Ascending aorta (tissue), 2 donors: ENCODE measurements around the gene CCDC169. TPM values are rescaled to one million over a fixed set of nuclear protein-coding genes. Genes with fewer than 3 reads are reported as not detected.

Experiments
- DNase-seq, 2 donors: peaks; one replicate each; pipeline ENCODE4 v3.0.0-alpha.2; 2019; ENCODE audit warnings: low spot score in 2 of 2
- H3K27ac ChIP-seq, 2 donors: fragments of 200-600 bp; sonication (generic); one replicate each; pipeline ENCODE4 v1.5.1; 2016 to 2017; ENCODE audit warnings: mild to moderate bottlenecking in 1 of 2
- H3K27me3 ChIP-seq: fragments of 200-600 bp; sonication (generic); one replicate; pipeline ENCODE4 v1.5.1; 2017
- H3K36me3 ChIP-seq, 2 donors: fragments of 200-600 bp; sonication (generic); one replicate each; pipeline ENCODE4 v1.5.1; 2016
- H3K4me1 ChIP-seq, 2 donors: fragments of 200-600 bp; sonication (generic); one replicate each; pipeline ENCODE4 v1.5.1; 2016 to 2017; ENCODE audit warnings: mild to moderate bottlenecking in 1 of 2
- H3K4me3 ChIP-seq, 2 donors: fragments of 200-600 bp; sonication (generic); one replicate each; pipeline ENCODE4 v1.5.1; 2016 to 2017; ENCODE audit warnings: mild to moderate bottlenecking in 1 of 2
- H3K9me3 ChIP-seq, 2 donors: fragments of 200-600 bp; sonication (generic); one replicate each; pipeline ENCODE4 v1.5.1; 2016
- intact Hi-C: fragments of 100-400 bp; cut with DNase I; formaldehyde crosslinking; loops from one replicate; pipeline ENCODE4 v1.15.1; 2023
- total RNA-seq: library from RNA; depleted of rRNA; stranded (reverse); fragments of >200 nt; gene quantifications from one replicate; pipeline ENCODE4 v1.1.0, GENCODE V29; 2016
- TF ChIP-seq, protein P1 (sequence below), 3 experiments: fragments of 200-600 bp in 2 of 3; fragments of 450-650 bp in 1 of 3; sonication (generic) in 2 of 3; IDR thresholded peaks; one replicate each; pipeline ENCODE4 v1.5.1; 2016 to 2019; ENCODE audit warnings: antibody characterized with exemption in 3 of 3, mild to moderate bottlenecking in 1 of 3, moderate library complexity in 1 of 3

The CCDC169 gene
- total RNA-seq, 1 donor from 2014 or later: 4.7 TPM

DNA sequence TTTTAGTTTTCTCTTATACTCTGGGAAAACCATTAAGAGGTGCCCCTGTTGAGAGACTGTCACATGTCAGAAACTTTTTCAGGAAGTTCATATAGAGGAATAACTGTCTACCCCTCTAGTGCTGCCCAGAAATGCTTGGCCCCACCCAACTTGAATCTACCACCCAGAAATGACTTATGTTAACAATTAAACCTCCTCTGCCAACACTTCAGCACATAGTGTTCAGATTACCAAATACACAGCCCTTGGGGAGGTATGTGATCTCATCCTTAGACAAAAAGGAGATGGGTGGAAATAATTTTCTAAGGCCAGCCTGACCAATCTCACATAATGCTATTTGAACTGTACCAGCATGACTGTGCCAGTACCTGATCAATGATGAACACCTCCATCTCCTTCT lies 35.6 kb downstream of the CCDC169 start:
- DNase-seq: no peak
- Histone ChIP-seq H3K4me3 (no peak overlapping the region), H3K27ac (no peak overlapping the region), H3K27me3 (no peaks in the 10 kb centered on the region), H3K4me1 (no peaks in the 10 kb centered on the region), H3K9me3 (no peaks in the 10 kb centered on the region), H3K36me3 (no peaks in the 10 kb centered on the region)
- TF ChIP-seq, protein P1, sequence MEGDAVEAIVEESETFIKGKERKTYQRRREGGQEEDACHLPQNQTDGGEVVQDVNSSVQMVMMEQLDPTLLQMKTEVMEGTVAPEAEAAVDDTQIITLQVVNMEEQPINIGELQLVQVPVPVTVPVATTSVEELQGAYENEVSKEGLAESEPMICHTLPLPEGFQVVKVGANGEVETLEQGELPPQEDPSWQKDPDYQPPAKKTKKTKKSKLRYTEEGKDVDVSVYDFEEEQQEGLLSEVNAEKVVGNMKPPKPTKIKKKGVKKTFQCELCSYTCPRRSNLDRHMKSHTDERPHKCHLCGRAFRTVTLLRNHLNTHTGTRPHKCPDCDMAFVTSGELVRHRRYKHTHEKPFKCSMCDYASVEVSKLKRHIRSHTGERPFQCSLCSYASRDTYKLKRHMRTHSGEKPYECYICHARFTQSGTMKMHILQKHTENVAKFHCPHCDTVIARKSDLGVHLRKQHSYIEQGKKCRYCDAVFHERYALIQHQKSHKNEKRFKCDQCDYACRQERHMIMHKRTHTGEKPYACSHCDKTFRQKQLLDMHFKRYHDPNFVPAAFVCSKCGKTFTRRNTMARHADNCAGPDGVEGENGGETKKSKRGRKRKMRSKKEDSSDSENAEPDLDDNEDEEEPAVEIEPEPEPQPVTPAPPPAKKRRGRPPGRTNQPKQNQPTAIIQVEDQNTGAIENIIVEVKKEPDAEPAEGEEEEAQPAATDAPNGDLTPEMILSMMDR (IDR thresholded peaks at IDR 0.05): no peak
- intact Hi-C loops: no loop called here

DNA sequence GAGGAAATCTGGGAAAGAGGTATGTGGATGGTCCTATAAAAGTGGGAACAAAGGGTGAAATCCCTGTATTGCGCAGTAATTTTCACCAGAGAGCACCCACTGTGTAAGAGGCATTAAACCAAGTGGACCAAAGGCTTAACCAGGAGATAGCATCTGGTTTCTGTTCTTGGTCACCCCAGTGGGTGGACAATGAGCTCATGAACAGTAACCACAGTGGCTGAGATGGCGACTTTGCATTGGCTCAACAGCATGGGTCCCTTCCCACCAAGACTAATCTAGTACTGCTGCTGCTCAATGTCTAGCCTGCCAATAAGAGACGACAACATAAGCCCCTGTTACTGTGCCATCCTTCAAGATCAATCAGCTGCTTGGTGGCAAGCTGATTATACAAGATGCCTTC lies 36.6 kb downstream of the CCDC169 start:
- H3K4me3 ChIP-seq: no peak overlapping the region
- no peaks in the 10 kb centered on the region for H3K4me1 ChIP-seq
- DNase-seq: no peak
- H3K9me3 ChIP-seq: no peaks in the 10 kb centered on the region
- TF ChIP-seq, protein P1 (IDR thresholded peaks at IDR 0.05): no peak
- no peak overlapping the region for H3K27ac ChIP-seq
- H3K36me3 ChIP-seq: no peaks in the 10 kb centered on the region
- H3K27me3 ChIP-seq: no peaks in the 10 kb centered on the region
- intact Hi-C loops: no loop called here

GRCh38 chr13:36259361-36260137 lies 38.1 kb downstream of the CCDC169 start:
- H3K4me1 ChIP-seq: no peaks in the 10 kb centered on the region
- H3K9me3 ChIP-seq: no peaks in the 10 kb centered on the region

DNA sequence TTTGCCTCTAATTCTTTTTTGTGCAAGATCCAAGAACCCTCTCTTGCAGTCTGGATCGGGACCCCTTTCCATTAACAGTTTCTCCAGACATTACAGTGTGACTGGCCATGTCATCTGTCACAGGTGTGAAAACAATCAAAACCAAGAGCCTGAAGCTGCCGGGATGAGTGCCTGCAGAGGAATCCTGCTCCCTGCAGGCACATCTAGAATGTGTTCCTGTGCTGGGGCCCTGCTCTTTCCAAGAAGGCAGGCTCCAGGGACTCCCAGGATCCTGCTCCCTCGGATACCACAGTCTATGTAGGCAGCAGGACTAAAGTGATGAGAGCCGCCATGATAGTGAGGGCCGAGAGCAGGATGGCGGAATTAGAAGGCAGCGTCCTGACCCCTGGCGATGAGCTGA lies 38.8 kb downstream of the CCDC169 start:
- H3K27me3 ChIP-seq: no peaks in the 10 kb centered on the region
- no peak for DNase-seq
- no peak overlapping the region for H3K27ac ChIP-seq
- TF ChIP-seq, protein P1 (IDR thresholded peaks at IDR 0.05): no peak
- H3K4me3 ChIP-seq: no peak overlapping the region
- H3K36me3 ChIP-seq: no peaks in the 10 kb centered on the region
- no peaks in the 10 kb centered on the region for H3K9me3 ChIP-seq
- no peaks in the 10 kb centered on the region for H3K4me1 ChIP-seq
- intact Hi-C loops: no loop called here

More at GRCh38 chr13:36259361-36260137, 38.1 kb downstream of the CCDC169 start:
- Histone ChIP-seq H3K36me3 (no peaks in the 10 kb centered on the region), H3K4me3 (no peak overlapping the region), H3K27me3 (no peaks in the 10 kb centered on the region), H3K27ac (no peak overlapping the region)
- intact Hi-C loops: no loop called here
- TF ChIP-seq, protein P1 (IDR thresholded peaks at IDR 0.05): no peak
- no peak for DNase-seq

DNA sequence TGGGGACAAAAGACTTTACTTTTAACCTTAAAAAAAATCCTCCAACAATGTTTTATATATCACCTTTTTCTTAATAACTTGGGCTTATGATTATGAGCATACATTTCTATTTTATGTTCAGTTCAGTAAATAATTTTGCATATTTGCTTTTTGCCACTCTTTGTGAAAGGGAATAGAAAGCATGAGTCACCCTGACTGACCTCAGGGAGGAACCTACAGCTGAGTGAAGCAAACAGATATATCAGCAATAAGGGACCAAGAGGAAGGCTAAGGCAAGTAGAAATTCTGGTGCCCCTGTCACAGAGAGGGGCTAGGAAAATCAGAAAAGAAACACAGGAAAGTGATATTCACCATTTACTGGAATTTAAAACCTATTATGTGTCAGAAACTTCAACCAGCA lies 46.1 kb downstream of the CCDC169 start:
- Histone ChIP-seq H3K4me3 (no peak overlapping the region), H3K27me3 (no peaks in the 10 kb centered on the region)
- intact Hi-C loops: no loop called here

More for the DNA sequence above, 46.1 kb downstream of the CCDC169 start:
- Histone ChIP-seq H3K4me1 (no peaks in the 10 kb centered on the region), H3K36me3 (no peaks in the 10 kb centered on the region), H3K27ac (no peak overlapping the region), H3K9me3 (no peaks in the 10 kb centered on the region)
- DNase-seq: no peak
- TF ChIP-seq, protein P1 (IDR thresholded peaks at IDR 0.05): no peak
